DND-41 (cell line): ENCODE data around the gene SF3A1.

Source experiments
- ATAC-seq: fragments of 200-7000 bp; cut with Tn5 transposase; 3 replicates; pipeline ENCODE4 v1.9.1; 2021; ENCODE audit warnings: low read depth; ENCODE audit not compliant: insufficient read depth
- DNase-seq: peaks from one replicate; pipeline ENCODE4 v3.0.0-alpha.2; 2020
- H2AFZ ChIP-seq: 2 replicates; pipeline ENCODE4 v1.6.0; 2012; ENCODE audit warnings: low read depth, low read length
- H3K27ac ChIP-seq: 2 replicates; pipeline ENCODE4 v1.5.1; 2012; ENCODE audit warnings: low read length, inconsistent platforms
- H3K27me3 ChIP-seq: fragments of 200-600 bp; sonication (generic); 2 replicates; pipeline ENCODE4 v1.6.0; 2012; ENCODE audit warnings: low read length, mild to moderate bottlenecking, inconsistent platforms; ENCODE audit not compliant: insufficient read depth, poor library complexity
- H3K36me3 ChIP-seq: 2 replicates; pipeline ENCODE4 v1.5.1; 2012; ENCODE audit warnings: low read length, inconsistent platforms; ENCODE audit not compliant: insufficient read depth
- H3K4me1 ChIP-seq: 2 replicates; pipeline ENCODE4 v1.5.1; 2012; ENCODE audit warnings: mild to moderate bottlenecking, low read length; ENCODE audit not compliant: insufficient read depth
- H3K4me2 ChIP-seq: 2 replicates; pipeline ENCODE4 v1.6.0; 2012; ENCODE audit warnings: mild to moderate bottlenecking, moderate library complexity, low read length, inconsistent platforms; ENCODE audit not compliant: insufficient read depth
- H3K4me3 ChIP-seq, 2 experiments: fragments of 200-600 bp in 1 of 2; shearing (Covaris generic) in 1 of 2; 2 replicates each; pipeline ENCODE4 v1.5.1; 2012 to 2016; ENCODE audit warnings: inconsistent platforms in 2 of 2, low read length in 2 of 2, mild to moderate bottlenecking in 2 of 2, low read depth in 1 of 2, moderate library complexity in 1 of 2
- H3K79me2 ChIP-seq: 2 replicates; pipeline ENCODE4 v1.6.0; 2012; ENCODE audit warnings: low read length, inconsistent platforms; ENCODE audit not compliant: insufficient read depth
- H3K9ac ChIP-seq: 2 replicates; pipeline ENCODE4 v1.6.0; 2012; ENCODE audit warnings: low read depth, mild to moderate bottlenecking, inconsistent platforms, low read length, moderate library complexity
- H3K9me3 ChIP-seq: 2 replicates; pipeline ENCODE4 v1.5.1; 2012; ENCODE audit warnings: low read length, moderate library complexity, mild to moderate bottlenecking, inconsistent platforms; ENCODE audit not compliant: insufficient read depth, severe bottlenecking
- H4K20me1 ChIP-seq: 2 replicates; pipeline ENCODE4 v1.6.0; 2012; ENCODE audit warnings: low read length; ENCODE audit not compliant: insufficient read depth
- CTCF ChIP-seq: IDR thresholded peaks from 2 replicates; pipeline ENCODE4 v1.5.1; 2012; ENCODE audit warnings: borderline replicate concordance, low read length, moderate library complexity, mild to moderate bottlenecking; ENCODE audit not compliant: poor library complexity, severe bottlenecking; ENCODE audit errors: extremely low read depth
- EZH2 ChIP-seq: IDR thresholded peaks from 3 replicates; pipeline ENCODE4 v1.6.1; 2012; ENCODE audit warnings: borderline replicate concordance, low read depth, mild to moderate bottlenecking, moderate library complexity, low read length, inconsistent platforms; ENCODE audit not compliant: severe bottlenecking

Gene SF3A1

GRCh38 chr22:30386960-30387827 is 30.5 kb upstream of the SF3A1 start, which contains the start of gene RNF215:
TSS of gene RNF215 (minus strand) at chr22:30387411. CDS start at chr22:30387313, 98 bp downstream.
- Histone ChIP-seq H3K9me3 (peaks cover 2% of the 10 kb centered on the region), H3K36me3 (peaks cover 18% of the 10 kb centered on the region), H3K4me3 (peak within 1 kb of the TSS; percentile 33 to 72; a peak in 3 of 4 replicates), H3K4me2 (peak within 1 kb of the TSS; percentile 90), H3K27me3 (no peaks in the 10 kb centered on the region), H3K79me2 (peaks cover 16% of the 10 kb centered on the region), H4K20me1 (no peaks in the 10 kb centered on the region), H3K4me1 (peaks cover 62% of the 10 kb centered on the region), H3K9ac (peak within 1 kb of the TSS; percentile 68), H3K27ac (peak within 1 kb of the TSS; percentile 73), H2AFZ (peak within 1 kb of the TSS; percentile 93)
- DNase-seq (peak; percentile 81), ATAC-seq (peak; percentile 86)
- TF ChIP-seq CTCF (peak; percentile 89), EZH2 (no peak)

GRCh38 chr22:30386608-30386959 is 29.9 kb upstream of the SF3A1 start:
- DNase-seq, result no peak
- Histone ChIP-seq H4K20me1 (no peaks in the 10 kb centered on the region), H3K36me3 (peaks cover 18% of the 10 kb centered on the region), H3K27me3 (no peaks in the 10 kb centered on the region), H3K79me2 (peaks cover 16% of the 10 kb centered on the region), H3K9me3 (peaks cover 2% of the 10 kb centered on the region), H3K4me2 (peak overlapping the region; percentile 90), H3K4me1 (peaks cover 62% of the 10 kb centered on the region), H3K27ac (peak overlapping the region; percentile 70), H2AFZ (no peak overlapping the region; the same call in 1 of the 2 replicates), H3K4me3 (peak overlapping the region; percentile 33 to 72; a peak in 3 of 4 replicates), H3K9ac (peak overlapping the region; percentile 68)
- TF ChIP-seq EZH2 (no peak), CTCF (no peak)
- ATAC-seq, result no peak

- Histone ChIP-seq H2AFZ (no peak overlapping the region), H3K27me3 (no peaks in the 10 kb centered on the region), H3K4me1 (peaks cover 62% of the 10 kb centered on the region), H3K9ac (peak overlapping the region; percentile 68), H3K79me2 (peaks cover 16% of the 10 kb centered on the region), H3K4me2 (peak overlapping the region; percentile 90), H3K36me3 (peaks cover 18% of the 10 kb centered on the region), H3K27ac (peak overlapping the region; percentile 70), H3K9me3 (peaks cover 2% of the 10 kb centered on the region), H4K20me1 (no peaks in the 10 kb centered on the region), H3K4me3 (peak overlapping the region in 1 of 2 experiments; percentile 72; a peak in 2 of 4 replicates)
- DNase-seq (no peak), ATAC-seq (no peak)
- TF ChIP-seq EZH2, result no peak
- TF ChIP-seq CTCF, result no peak
Observed at GRCh38 chr22:30385942-30386341, 29.2 kb upstream of the SF3A1 start.
